Right atrium auricular region (tissue), 2 donors: ENCODE measurements around the gene FAM222B. TPM values are rescaled to one million over a fixed set of nuclear protein-coding genes. Genes with fewer than 3 reads are reported as not detected.
"Not testable (repeated sequence)": the region's sequence is repeated elsewhere in the genome, so short reads cannot be mapped to it uniquely, and the experiment has no call there.

Experiments used
- DNase-seq: peaks from one replicate; pipeline ENCODE4 v3.0.0-alpha.2; 2019; ENCODE audit warnings: low spot score
- H3K27ac ChIP-seq, 2 donors: fragments of 200-600 bp; sonication (generic); 1 replicate in 1 of 2; 2 replicates in 1 of 2; pipeline ENCODE4 v1.5.1; 2016 to 2019
- H3K27me3 ChIP-seq, 2 donors: fragments of 200-600 bp; sonication (generic); one replicate each; pipeline versions ENCODE4 v1.5.1 to v1.6.0; 2017 to 2019
- H3K36me3 ChIP-seq: fragments of 200-600 bp; sonication (generic); one replicate; pipeline ENCODE4 v1.5.1; 2016
- H3K4me1 ChIP-seq, 2 donors: fragments of 200-600 bp; sonication (generic); one replicate each; pipeline versions ENCODE4 v1.5.1 to v1.6.0; 2017 to 2019
- H3K4me3 ChIP-seq, 2 donors: fragments of 200-600 bp; sonication (generic); 1 replicate in 1 of 2; 2 replicates in 1 of 2; pipeline ENCODE4 v1.5.1; 2017 to 2019; ENCODE audit warnings: mild to moderate bottlenecking in 1 of 2, moderate library complexity in 1 of 2
- H3K9me3 ChIP-seq, 2 donors: fragments of 200-600 bp; sonication (generic); one replicate each; pipeline ENCODE4 v1.5.1; 2019
- total RNA-seq, 2 donors: library from RNA; depleted of rRNA; stranded (reverse); fragments of >200 nt; gene quantifications; one replicate each; pipeline ENCODE4 v1.1.0, GENCODE V29; 2016
- TF ChIP-seq, protein P1 (sequence below), 2 donors: fragments of 200-600 bp; sonication (generic); IDR thresholded peaks; one replicate each; pipeline ENCODE4 v1.5.1; 2019; ENCODE audit warnings: antibody characterized with exemption in 2 of 2

The FAM222B gene
- total RNA-seq, 2 donors from 2014 or later, result 26.5 to 30.0 TPM

DNA sequence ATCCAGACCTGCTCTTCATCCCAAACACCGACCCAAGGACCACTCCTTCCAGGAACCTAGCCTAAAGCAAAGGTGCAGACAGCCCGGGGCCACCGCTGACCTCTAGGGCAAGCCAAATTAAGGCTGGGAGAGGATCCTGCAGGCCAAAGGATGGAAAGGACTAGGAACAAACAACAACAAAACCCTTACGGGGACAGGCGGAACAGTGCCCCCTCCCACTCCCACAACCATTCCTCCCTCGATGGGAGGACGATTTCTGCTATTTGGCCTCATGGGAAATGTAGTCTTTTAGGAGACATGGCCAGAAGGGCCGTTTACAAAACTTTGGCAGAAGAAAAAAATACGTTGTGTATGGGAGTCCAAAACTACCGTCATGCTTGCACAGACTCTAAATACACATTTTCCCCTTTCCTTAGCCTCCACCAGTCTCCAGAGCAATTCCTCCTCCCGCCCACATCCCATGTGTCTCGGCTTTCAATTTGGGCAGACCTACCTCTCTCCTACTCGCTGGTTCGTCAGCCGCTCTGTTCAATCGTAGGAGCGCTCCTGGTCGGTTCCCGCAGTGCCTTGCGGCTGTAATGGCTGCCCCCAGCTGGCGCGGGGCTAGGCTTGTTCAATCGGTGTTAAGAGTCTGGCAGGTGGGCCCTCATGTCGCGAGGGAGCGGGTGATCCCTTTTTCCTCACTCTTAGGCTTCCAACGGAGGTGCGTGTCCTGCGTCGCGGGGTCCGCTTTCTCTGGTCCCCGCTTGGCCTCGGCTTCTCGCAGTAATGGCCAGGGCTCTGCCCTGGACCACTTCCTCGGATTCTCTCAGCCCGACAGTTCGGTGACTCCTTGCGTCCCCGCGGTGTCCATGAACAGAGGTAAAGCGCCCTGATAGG lies 12.1 kb upstream of the FAM222B start, which contains the start of gene ERAL1:
Gene ERAL1 (plus strand): TSS at position 560 of the 879 bp plus-strand sequence. CDS start 19 bp downstream, at position 579.
- Histone ChIP-seq H3K9me3 (no peaks in the 10 kb centered on the region), H3K27me3 (no peaks in the 10 kb centered on the region), H3K4me1 (peaks cover 0 to 9% of the 10 kb centered on the region in 2 donors), H3K4me3 (peak within 1 kb of the TSS; percentile 68 to 83), H3K36me3 (peaks cover 21% of the 10 kb centered on the region), H3K27ac (peak within 1 kb of the TSS; percentile 71 to 72)
- TF ChIP-seq, protein P1, sequence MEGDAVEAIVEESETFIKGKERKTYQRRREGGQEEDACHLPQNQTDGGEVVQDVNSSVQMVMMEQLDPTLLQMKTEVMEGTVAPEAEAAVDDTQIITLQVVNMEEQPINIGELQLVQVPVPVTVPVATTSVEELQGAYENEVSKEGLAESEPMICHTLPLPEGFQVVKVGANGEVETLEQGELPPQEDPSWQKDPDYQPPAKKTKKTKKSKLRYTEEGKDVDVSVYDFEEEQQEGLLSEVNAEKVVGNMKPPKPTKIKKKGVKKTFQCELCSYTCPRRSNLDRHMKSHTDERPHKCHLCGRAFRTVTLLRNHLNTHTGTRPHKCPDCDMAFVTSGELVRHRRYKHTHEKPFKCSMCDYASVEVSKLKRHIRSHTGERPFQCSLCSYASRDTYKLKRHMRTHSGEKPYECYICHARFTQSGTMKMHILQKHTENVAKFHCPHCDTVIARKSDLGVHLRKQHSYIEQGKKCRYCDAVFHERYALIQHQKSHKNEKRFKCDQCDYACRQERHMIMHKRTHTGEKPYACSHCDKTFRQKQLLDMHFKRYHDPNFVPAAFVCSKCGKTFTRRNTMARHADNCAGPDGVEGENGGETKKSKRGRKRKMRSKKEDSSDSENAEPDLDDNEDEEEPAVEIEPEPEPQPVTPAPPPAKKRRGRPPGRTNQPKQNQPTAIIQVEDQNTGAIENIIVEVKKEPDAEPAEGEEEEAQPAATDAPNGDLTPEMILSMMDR (IDR thresholded peaks at IDR 0.05), result no peak
- DNase-seq, result peak; percentile 83

GRCh38 chr17:28853295-28853694 lies 10.7 kb upstream of the FAM222B start:
- Histone ChIP-seq H3K27ac (no peak overlapping the region), H3K4me1 (peaks cover 0 to 9% of the 10 kb centered on the region in 2 donors), H3K9me3 (no peaks in the 10 kb centered on the region), H3K27me3 (no peaks in the 10 kb centered on the region), H3K36me3 (peaks cover 7% of the 10 kb centered on the region), H3K4me3 (no peak overlapping the region)
- TF ChIP-seq, protein P1 (IDR thresholded peaks at IDR 0.05), result no peak
- DNase-seq, result no peak

DNA sequence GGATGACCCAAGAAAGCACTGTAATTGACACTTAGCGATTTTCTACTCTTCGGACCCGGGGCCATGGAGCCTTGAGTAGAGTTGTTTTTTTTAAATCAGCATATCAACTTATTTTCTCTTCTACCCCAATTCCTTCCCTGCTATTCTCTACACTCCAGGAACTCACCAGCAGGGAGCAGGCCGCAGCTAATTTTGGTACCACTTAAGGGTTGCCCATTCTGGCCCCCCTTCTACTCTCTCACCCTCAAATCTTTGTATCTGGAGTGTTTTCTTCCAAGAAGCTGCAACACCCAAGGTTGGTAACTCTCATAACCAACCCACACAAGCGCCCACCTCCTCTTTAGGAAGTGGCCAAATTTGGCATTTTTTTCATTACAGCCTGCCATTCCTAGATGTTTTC lies 6.7 kb upstream of the FAM222B start:
- H3K4me3 ChIP-seq, result no peak overlapping the region
- no peak for DNase-seq
- TF ChIP-seq, protein P1 (IDR thresholded peaks at IDR 0.05), result no peak
- no peaks in the 10 kb centered on the region for H3K4me1 ChIP-seq
- H3K27ac ChIP-seq, result no peak overlapping the region
- H3K9me3 ChIP-seq, result no peaks in the 10 kb centered on the region
- H3K27me3 ChIP-seq, result no peaks in the 10 kb centered on the region
- H3K36me3 ChIP-seq, result no peaks in the 10 kb centered on the region

GRCh38 chr17:28848667-28849066 lies 6.1 kb upstream of the FAM222B start:
- TF ChIP-seq, protein P1 (IDR thresholded peaks at IDR 0.05), result peak in 1 of 2 donors; percentile 45
- H3K27ac ChIP-seq, H3K4me1 ChIP-seq, H3K36me3 ChIP-seq, H3K4me3 ChIP-seq, DNase-seq, H3K27me3 ChIP-seq, H3K9me3 ChIP-seq: not testable (repeated sequence)

DNA sequence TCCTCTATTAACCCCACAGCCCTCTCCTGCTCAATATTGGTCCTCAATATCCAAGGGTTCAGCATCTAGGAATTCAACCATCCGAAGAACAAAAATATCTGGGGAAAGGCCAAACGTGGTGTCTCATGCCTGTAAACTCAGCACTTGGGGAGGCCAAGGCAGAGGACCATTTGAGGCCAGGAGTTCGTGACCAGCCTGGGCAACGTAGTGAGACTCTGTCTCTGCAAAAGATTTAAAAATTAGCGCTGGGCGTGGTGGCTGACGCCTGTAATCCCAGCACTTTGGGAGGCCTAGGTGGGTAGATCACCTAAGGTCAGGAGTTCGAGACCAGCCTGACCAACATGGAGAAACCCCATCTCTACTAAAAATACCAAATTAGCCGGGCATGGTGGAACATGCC lies 4.1 kb upstream of the FAM222B start:
- H3K4me3 ChIP-seq, H3K27ac ChIP-seq, H3K4me1 ChIP-seq, H3K9me3 ChIP-seq, H3K27me3 ChIP-seq, DNase-seq, H3K36me3 ChIP-seq: not testable (repeated sequence)

GRCh38 chr17:28846231-28846630 lies 3.6 kb upstream of the FAM222B start:
- Histone ChIP-seq H3K4me1 (peaks cover 0 to 8% of the 10 kb centered on the region in 2 donors), H3K36me3 (no peaks in the 10 kb centered on the region), H3K9me3 (no peaks in the 10 kb centered on the region), H3K27ac (no peak overlapping the region), H3K4me3 (no peak overlapping the region), H3K27me3 (no peaks in the 10 kb centered on the region)
- DNase-seq, result no peak
- TF ChIP-seq, protein P1 (IDR thresholded peaks at IDR 0.05), result no peak
